Muscle layer of colon (tissue), 2 donors: ENCODE data around the gene AOX1.
A peak's percentile ranks its signal among the peaks of the same experiment; 100 is the strongest.
"Not testable (repeated sequence)": the region's sequence is repeated elsewhere in the genome, so short reads cannot be mapped to it uniquely, and the experiment has no call there.

ENCODE experiments used
- H3K27ac ChIP-seq: one replicate; pipeline ENCODE4 v1.7.0; 2013; ENCODE audit warnings: low read depth, mild to moderate bottlenecking, low read length, moderate library complexity
- H3K27me3 ChIP-seq, 2 donors: one replicate each; pipeline ENCODE4 v1.7.0; 2013; ENCODE audit warnings: low read length in 2 of 2, mild to moderate bottlenecking in 2 of 2; ENCODE audit not compliant: insufficient read depth in 2 of 2, control insufficient read depth in 1 of 2
- H3K36me3 ChIP-seq: one replicate; pipeline ENCODE4 v1.7.0; 2013; ENCODE audit warnings: mild to moderate bottlenecking, low read length; ENCODE audit not compliant: insufficient read depth
- H3K4me1 ChIP-seq: one replicate; pipeline ENCODE4 v1.7.0; 2013; ENCODE audit warnings: mild to moderate bottlenecking, low read length; ENCODE audit not compliant: insufficient read depth
- H3K4me3 ChIP-seq, 2 donors: one replicate each; pipeline ENCODE4 v1.7.0; 2013; ENCODE audit warnings: low read length in 2 of 2, low read depth in 1 of 2, mild to moderate bottlenecking in 1 of 2, moderate library complexity in 1 of 2
- H3K9ac ChIP-seq: one replicate; pipeline ENCODE4 v1.7.0; 2013; ENCODE audit warnings: low read length
- H3K9me3 ChIP-seq: one replicate; pipeline ENCODE4 v1.7.0; 2013; ENCODE audit warnings: mild to moderate bottlenecking, low read length
- donor health status: abdominal sarcoma.
- donor health status: Adenocarcinoma of cecum.

The AOX1 gene

DNA sequence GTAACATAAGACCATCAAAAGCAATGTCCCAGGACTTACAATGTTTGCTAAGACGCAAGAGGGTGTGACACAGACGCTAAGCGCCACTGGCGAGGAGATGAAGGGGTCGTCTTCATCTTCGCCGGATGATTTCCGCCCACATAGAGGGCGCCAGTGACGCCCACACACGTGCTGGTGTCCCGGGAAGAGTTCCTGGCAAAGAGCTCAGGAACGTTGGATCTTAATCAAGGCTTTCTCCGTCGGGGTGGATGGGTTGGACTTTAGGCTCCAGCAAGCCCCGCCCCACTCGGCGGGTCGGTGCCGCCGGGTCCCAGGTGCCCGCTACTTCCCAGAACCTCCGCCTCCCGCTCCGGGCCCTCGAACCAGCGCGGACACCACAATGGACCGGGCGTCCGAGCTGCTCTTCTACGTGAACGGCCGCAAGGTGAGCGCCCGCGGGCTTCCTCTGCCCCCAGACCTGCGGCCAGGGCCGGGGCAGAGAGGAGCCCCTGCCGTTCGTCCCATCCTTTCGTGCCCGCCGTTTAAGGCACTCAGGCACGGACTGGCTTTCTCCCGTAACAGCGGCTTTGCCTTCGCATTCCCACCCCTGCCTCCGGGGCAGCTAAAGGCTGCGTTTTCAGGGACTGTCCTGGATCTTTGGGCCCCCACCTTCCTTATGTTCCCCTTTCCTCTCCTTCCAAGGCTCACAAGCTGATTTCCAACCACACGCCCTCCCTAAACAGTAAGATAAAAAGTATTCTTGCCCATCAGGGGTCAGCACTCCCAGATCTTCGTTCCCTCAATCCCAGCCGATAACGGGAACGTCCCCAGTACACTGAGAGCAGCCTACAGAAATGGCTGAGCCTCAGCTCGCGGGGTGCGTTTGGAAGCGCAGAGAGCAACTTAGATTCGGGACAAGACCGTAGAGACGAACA lies at the start of gene AOX1:
Gene AOX1, plus strand, starts transcription at position 285 of the 914 bp plus-strand sequence. Its CDS starts 95 bp downstream, at position 380.
- peak within 1 kb of the TSS; percentile 48 for H3K27ac ChIP-seq
- H3K27me3 ChIP-seq: no peaks in the 10 kb centered on the region
- H3K9me3 ChIP-seq: no peaks in the 10 kb centered on the region
- H3K4me3 ChIP-seq: peak within 1 kb of the TSS; percentile 67 to 69
- peak within 1 kb of the TSS; percentile 59 for H3K9ac ChIP-seq
- peaks cover 4% of the 10 kb centered on the region for H3K4me1 ChIP-seq
- no peaks in the 10 kb centered on the region for H3K36me3 ChIP-seq

GRCh38 chr2:200538139-200538538 lies 47.7 kb upstream of the AOX1 start:
- Histone ChIP-seq H3K9ac (no peak overlapping the region), H3K4me3 (no peak overlapping the region), H3K9me3 (no peaks in the 10 kb centered on the region), H3K27me3 (no peaks in the 10 kb centered on the region), H3K27ac (no peak overlapping the region), H3K4me1 (no peaks in the 10 kb centered on the region), H3K36me3 (no peaks in the 10 kb centered on the region)

GRCh38 chr2:200540793-200541192 lies 45.0 kb upstream of the AOX1 start:
- no peaks in the 10 kb centered on the region for H3K4me1 ChIP-seq
- no peaks in the 10 kb centered on the region for H3K36me3 ChIP-seq
- H3K9me3 ChIP-seq: no peaks in the 10 kb centered on the region
- no peak overlapping the region for H3K9ac ChIP-seq
- no peak overlapping the region for H3K27ac ChIP-seq
- H3K4me3 ChIP-seq: no peak overlapping the region
- no peaks in the 10 kb centered on the region for H3K27me3 ChIP-seq

GRCh38 chr2:200566596-200566995 lies 19.2 kb upstream of the AOX1 start:
- H3K36me3 ChIP-seq, H3K27ac ChIP-seq, H3K4me1 ChIP-seq, H3K9me3 ChIP-seq, H3K9ac ChIP-seq, H3K4me3 ChIP-seq, H3K27me3 ChIP-seq: not testable (repeated sequence)

GRCh38 chr2:200567932-200568331 lies 17.9 kb upstream of the AOX1 start:
- Histone ChIP-seq H3K9me3 (no peaks in the 10 kb centered on the region), H3K27ac (no peak overlapping the region), H3K9ac (no peak overlapping the region), H3K4me1 (no peaks in the 10 kb centered on the region), H3K27me3 (no peaks in the 10 kb centered on the region), H3K36me3 (no peaks in the 10 kb centered on the region), H3K4me3 (no peak overlapping the region)

GRCh38 chr2:200575957-200576356 lies 9.9 kb upstream of the AOX1 start:
- Histone ChIP-seq H3K27ac (no peak overlapping the region), H3K9me3 (no peaks in the 10 kb centered on the region), H3K4me1 (no peaks in the 10 kb centered on the region), H3K4me3 (no peak overlapping the region), H3K36me3 (no peaks in the 10 kb centered on the region), H3K9ac (no peak overlapping the region), H3K27me3 (no peaks in the 10 kb centered on the region)

- H3K4me3 ChIP-seq: no peak overlapping the region
- no peak overlapping the region for H3K9ac ChIP-seq
- H3K27ac ChIP-seq: no peak overlapping the region
- no peaks in the 10 kb centered on the region for H3K4me1 ChIP-seq
- H3K27me3 ChIP-seq: no peaks in the 10 kb centered on the region
- H3K36me3 ChIP-seq: no peaks in the 10 kb centered on the region
- no peaks in the 10 kb centered on the region for H3K9me3 ChIP-seq
Measured at GRCh38 chr2:200577027-200577426, 8.8 kb upstream of the AOX1 start.

DNA sequence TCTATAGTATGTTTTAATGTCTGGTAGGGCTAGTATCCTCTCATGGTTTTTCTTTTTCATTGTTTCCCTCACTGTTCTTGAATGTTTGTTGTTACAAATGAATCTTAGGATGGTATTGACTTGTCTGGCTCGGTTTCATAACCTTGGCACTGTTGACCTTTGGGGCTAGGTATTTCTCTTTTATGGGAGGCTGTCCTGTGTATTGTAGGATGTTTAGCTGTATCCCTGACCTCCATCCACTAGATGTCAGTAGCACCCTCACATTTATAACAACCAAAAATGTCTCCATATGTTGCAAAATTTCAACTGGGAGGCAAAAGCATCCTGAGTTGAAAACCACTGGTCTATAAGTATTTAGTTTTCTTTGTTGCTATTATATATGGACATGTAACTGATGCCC lies 7.0 kb upstream of the AOX1 start:
- no peaks in the 10 kb centered on the region for H3K9me3 ChIP-seq
- H3K27ac ChIP-seq: no peak overlapping the region
- no peak overlapping the region for H3K9ac ChIP-seq
- no peaks in the 10 kb centered on the region for H3K4me1 ChIP-seq
- H3K36me3 ChIP-seq: no peaks in the 10 kb centered on the region
- no peaks in the 10 kb centered on the region for H3K27me3 ChIP-seq
- no peak overlapping the region for H3K4me3 ChIP-seq

- H3K36me3 ChIP-seq: no peaks in the 10 kb centered on the region
- no peak overlapping the region for H3K4me3 ChIP-seq
- peaks cover 4% of the 10 kb centered on the region for H3K4me1 ChIP-seq
- H3K27ac ChIP-seq: no peak overlapping the region
- H3K27me3 ChIP-seq: no peaks in the 10 kb centered on the region
- no peaks in the 10 kb centered on the region for H3K9me3 ChIP-seq
- no peak overlapping the region for H3K9ac ChIP-seq
Measured at GRCh38 chr2:200584639-200585038, 1.2 kb upstream of the AOX1 start.

DNA sequence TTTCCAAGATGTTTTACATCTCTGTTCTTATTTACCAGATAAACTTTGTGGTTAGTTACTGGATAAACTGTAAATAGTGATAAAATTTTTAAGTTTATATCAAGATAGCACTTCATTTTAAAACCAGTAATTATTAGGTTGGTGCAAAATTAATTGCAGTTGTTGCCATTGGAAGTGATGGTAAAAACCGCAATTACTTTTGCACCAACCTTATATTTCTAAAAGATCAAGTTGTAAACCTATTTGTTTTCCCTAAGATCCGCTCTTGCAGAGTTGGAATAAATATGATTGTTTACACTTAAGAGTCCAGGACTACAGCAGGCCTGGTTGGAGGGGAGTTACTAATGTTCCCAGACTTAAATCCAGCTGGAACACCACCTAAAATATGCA lies 479 bp upstream of the AOX1 start:
- H3K4me3 ChIP-seq: peak overlapping the region; percentile 67 to 69
- no peaks in the 10 kb centered on the region for H3K9me3 ChIP-seq
- H3K4me1 ChIP-seq: peaks cover 4% of the 10 kb centered on the region
- no peaks in the 10 kb centered on the region for H3K27me3 ChIP-seq
- H3K9ac ChIP-seq: peak overlapping the region; percentile 59
- no peaks in the 10 kb centered on the region for H3K36me3 ChIP-seq
- no peak overlapping the region for H3K27ac ChIP-seq

GRCh38 chr2:200586644-200586975 lies 796 bp downstream of the AOX1 start:
- peak overlapping the region; percentile 59 for H3K9ac ChIP-seq
- H3K9me3 ChIP-seq: no peaks in the 10 kb centered on the region
- H3K27ac ChIP-seq: no peak overlapping the region
- H3K4me1 ChIP-seq: peaks cover 4% of the 10 kb centered on the region
- no peaks in the 10 kb centered on the region for H3K27me3 ChIP-seq
- H3K4me3 ChIP-seq: peak overlapping the region; percentile 67 to 69
- H3K36me3 ChIP-seq: no peaks in the 10 kb centered on the region

DNA sequence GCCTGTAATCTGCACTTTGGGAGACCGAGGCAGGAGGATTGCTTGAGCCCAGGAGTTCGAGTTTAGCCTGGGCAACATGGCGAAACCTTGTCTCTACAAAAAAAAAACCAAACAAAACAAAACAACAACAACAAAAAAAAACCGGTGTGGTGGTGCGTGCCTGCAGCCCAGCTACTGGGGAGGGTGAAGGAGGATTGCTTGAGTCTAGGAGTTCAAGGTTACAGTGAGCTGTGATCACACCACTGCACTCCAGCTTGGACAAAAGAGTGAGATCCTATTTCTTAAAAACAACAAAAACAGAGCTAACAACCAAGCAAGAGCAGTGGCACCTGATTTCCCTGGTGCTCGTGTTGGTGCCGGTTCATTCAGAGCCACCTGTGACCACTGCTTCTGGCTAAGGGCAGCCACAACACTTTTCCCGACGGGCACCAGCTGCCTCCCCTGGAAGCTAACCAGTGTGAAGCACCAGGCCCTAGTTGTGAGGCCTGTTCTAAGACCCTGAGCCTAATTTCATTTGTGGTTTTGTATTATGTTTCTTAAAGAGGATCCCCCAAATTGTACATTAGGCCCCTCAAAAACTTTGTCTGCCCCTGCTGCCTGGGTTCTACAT lies 1.3 kb downstream of the AOX1 start:
- no peaks in the 10 kb centered on the region for H3K27me3 ChIP-seq
- H3K27ac ChIP-seq: no peak overlapping the region

More for the DNA sequence above, 1.3 kb downstream of the AOX1 start:
- no peaks in the 10 kb centered on the region for H3K36me3 ChIP-seq
- H3K4me1 ChIP-seq: peaks cover 4% of the 10 kb centered on the region
- H3K4me3 ChIP-seq: no peak overlapping the region
- no peak overlapping the region for H3K9ac ChIP-seq
- no peaks in the 10 kb centered on the region for H3K9me3 ChIP-seq
